Motor neuron (in vitro differentiated cells): ENCODE data around the gene MYH2. TPM values are rescaled to one million over a fixed set of nuclear protein-coding genes. Genes with fewer than 3 reads are reported as not detected.

Experiments
- ATAC-seq, 8 experiments: fragments of 200-7000 bp; cut with Tn5 transposase; replicated peaks in 6 of 8; 2 replicates each; pipeline ENCODE4 v1.8.0; 2021; ENCODE audit warnings: mild to moderate bottlenecking in 8 of 8, moderate library complexity in 8 of 8
- H3K27ac ChIP-seq, 2 donors: fragments of 250-450 bp; sonication (Bioruptor Pico); 2 replicates each; pipeline ENCODE4 v1.9.0; 2021; ENCODE audit warnings: antibody characterized with exemption in 2 of 2, mild to moderate bottlenecking in 2 of 2, moderate library complexity in 1 of 2
- H3K4me1 ChIP-seq, 2 donors: fragments of 250-450 bp; sonication (Bioruptor Pico); replicated peaks in 1 of 2; 2 replicates each; pipeline ENCODE4 v1.6.1; 2021; ENCODE audit warnings: antibody characterized with exemption in 2 of 2, mild to moderate bottlenecking in 2 of 2, moderate library complexity in 1 of 2
- H3K4me3 ChIP-seq, 5 donors: fragments of 250-450 bp; sonication (Bioruptor Pico); 2 replicates each; pipeline ENCODE4 v1.9.0; 2021; ENCODE audit warnings: antibody characterized with exemption in 5 of 5, mild to moderate bottlenecking in 5 of 5, moderate library complexity in 4 of 5
- WGBS, 10 experiments: fragments of 450-650 bp; shearing (Covaris generic); methylation state at CpG; one replicate each; pipeline ENCODE4 v1.0.0; 2022; 5-methylcytosine and 5-hydroxymethylcytosine counted together
- in situ Hi-C, 9 experiments: fragments of 400-800 bp; cut with MboI; loops; one replicate each; pipeline ENCODE4 v1.15.0; 2021; ENCODE audit warnings: low sequenced_read_pairs in 9 of 9, low pct_unique_long_range_greater_than_20kb in 2 of 9; ENCODE audit not compliant: unreplicated experiment in 9 of 9
- total RNA-seq, 8 experiments: library from RNA; unstranded; fragments of 300-600 nt; gene quantifications; 2 replicates each; pipeline versions ENCODE4 v1.2.3 to v1.2.4, GENCODE V29; 2022

The MYH2 gene
- total RNA-seq, 8 experiments from 2014 or later: 0.05 to 0.29 (median 0.09) TPM; not detected in 4

DNA sequence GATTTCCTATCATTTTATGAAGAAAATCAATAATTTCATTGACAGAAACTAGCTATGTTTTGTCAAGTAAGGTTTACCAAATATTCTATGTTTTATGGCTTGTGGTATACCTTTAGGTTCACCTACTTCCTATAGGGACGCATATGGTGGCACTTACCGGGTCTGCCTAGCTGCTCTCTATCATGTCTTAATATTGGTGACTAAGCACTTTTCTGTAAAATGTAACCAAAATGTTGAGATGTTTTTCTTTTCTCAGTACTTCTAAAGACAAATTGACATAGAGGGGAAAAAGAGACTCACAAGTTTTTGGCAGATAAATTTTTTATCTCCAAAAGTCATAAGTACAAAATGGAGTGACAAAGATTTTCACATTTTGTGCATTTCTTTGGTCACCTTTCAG is 57.5 kb downstream of the MYH2 start:
- H3K4me1 ChIP-seq: no peaks in the 10 kb centered on the region
- no peak overlapping the region for H3K4me3 ChIP-seq
- ATAC-seq: no peak
- H3K27ac ChIP-seq: no peak overlapping the region
- 60 to 100% (median 96%) methylated on average over 1 to 2 of the region's 2 CpGs; no CpG with 5 or more reads in 1 of the 10 experiments for WGBS, 10 experiments
- in situ Hi-C loops: no loop called here

DNA sequence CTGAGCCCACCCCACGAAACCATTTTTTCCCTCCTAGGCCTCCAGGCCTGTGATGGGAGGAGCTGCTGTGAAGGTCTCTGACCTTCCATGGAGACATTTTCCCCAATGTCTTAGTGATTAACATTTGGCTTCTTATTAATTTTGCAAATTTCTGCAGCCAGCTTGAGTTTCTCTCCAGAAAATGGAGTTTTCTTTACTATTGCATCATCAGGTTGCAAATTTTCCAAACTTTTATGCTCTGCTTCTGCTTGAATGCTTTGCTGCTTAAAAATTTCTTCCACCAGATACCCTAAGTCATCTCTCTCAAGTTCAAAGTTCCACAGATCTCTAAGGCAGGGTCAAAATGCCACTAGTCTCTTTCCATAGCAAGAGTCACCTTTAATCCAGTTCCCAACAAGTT is 67.2 kb downstream of the MYH2 start:
- in situ Hi-C loops: no loop called here
- Histone ChIP-seq H3K4me3 (no peak overlapping the region), H3K27ac (no peak overlapping the region), H3K4me1 (no peaks in the 10 kb centered on the region)
- no peak for ATAC-seq
- 0 to 71% (median 63%) methylated on average over 1 of the region's 1 CpG; no CpG with 5 or more reads in 7 of the 10 experiments for WGBS, 10 experiments

DNA sequence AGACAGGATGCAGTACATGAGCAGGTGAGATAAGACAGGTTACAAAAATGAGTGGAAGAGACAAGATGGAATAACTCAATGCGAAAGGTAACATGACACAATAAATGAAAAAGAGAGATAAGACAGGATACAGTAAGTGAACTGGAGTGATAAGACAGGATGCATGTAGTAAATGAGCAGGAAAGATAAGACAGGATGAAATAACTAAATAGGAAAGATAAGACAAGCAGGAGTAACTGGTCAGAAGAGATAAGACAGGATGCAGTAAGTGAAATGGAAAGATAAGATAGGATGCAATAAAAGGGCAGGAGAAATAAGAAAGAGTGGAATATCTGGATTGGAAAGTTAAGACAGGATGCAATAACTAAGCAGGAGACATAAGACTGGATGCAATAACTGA is 71.8 kb downstream of the MYH2 start:
- Histone ChIP-seq H3K4me1 (no peaks in the 10 kb centered on the region), H3K27ac (no peak overlapping the region), H3K4me3 (no peak overlapping the region)
- in situ Hi-C loops: no loop called here
- WGBS, 10 experiments: 14 to 100% (median 72%) methylated on average over 1 of the region's 1 CpG
- no peak for ATAC-seq

GRCh38 chr17:10474536-10474935 is 74.9 kb downstream of the MYH2 start:
- WGBS, 10 experiments: 18 to 100% (median 76%) methylated on average over 1 to 4 of the region's 4 CpGs; no CpG with 5 or more reads in 1 of the 10 experiments
- no peak for ATAC-seq
- H3K27ac ChIP-seq: no peak overlapping the region
- no peak overlapping the region for H3K4me3 ChIP-seq
- H3K4me1 ChIP-seq: no peaks in the 10 kb centered on the region
- in situ Hi-C loops: no loop called here

DNA sequence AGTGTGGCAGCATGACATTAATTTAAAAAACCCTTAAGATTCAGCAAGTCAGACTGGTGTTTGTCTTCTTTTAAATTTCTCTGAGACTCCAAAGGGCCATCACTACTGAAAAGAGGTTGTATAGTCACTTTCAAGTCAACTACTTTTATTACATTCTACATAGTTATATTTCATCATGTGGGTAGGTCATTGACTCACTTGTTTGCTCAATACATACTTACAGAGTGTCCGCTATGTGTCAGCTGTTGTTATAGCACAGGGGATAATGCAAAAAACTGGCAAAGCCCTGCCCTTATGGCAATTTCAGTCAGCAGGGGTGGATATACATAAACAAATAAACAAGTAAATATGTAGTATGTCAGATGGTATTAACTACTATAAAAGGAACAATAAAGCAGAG is 77.6 kb downstream of the MYH2 start:
- in situ Hi-C loops: no loop called here
- peak in 1 of 8 experiments; percentile 45 for ATAC-seq
- Histone ChIP-seq H3K27ac (no peak overlapping the region), H3K4me1 (no peaks in the 10 kb centered on the region), H3K4me3 (no peak overlapping the region)
- WGBS, 10 experiments: 20 to 100% (median 88%) methylated on average over 1 of the region's 1 CpG; no CpG with 5 or more reads in 5 of the 10 experiments

Other genes starting within 250 kb of the MYH2 start
- under 1 TPM in 1 of 8 experiments, not detected in 7; 0.09 TPM for gene MYH13, start 176.7 kb downstream of the MYH2 start, total RNA-seq
- under 1 TPM in 3 of 8 experiments, not detected in 5; under 0.01 to 0.19 (median 0.17) TPM for gene MYH8, start 127.7 kb downstream of the MYH2 start, total RNA-seq
- gene MYH4, start 80.1 kb downstream of the MYH2 start, total RNA-seq: under 1 TPM in 1 of 8 experiments, not detected in 7; 0.05 TPM
- under 1 TPM in 2 of 8 experiments, not detected in 6; 0.04 to 0.09 TPM for gene MYH1, start 31.1 kb downstream of the MYH2 start, total RNA-seq
- 1 to 10 TPM in 7 of 8 experiments, under 1 TPM in 1; 0.94 to 4.2 (median 1.6) TPM for gene MYH3, start 107.7 kb upstream of the MYH2 start, total RNA-seq
- gene SCO1, start 147.9 kb upstream of the MYH2 start, total RNA-seq: 10 to 100 TPM; 15.0 to 45.2 (median 20.9) TPM
- 10 to 100 TPM; 10.0 to 18.5 (median 16.6) TPM for gene ADPRM, start 147.9 kb upstream of the MYH2 start, total RNA-seq
- 10 to 100 TPM in 2 of 8 experiments, 1 to 10 TPM in 6; 1.1 to 18.7 (median 1.9) TPM for gene TMEM220, start 180.4 kb upstream of the MYH2 start, total RNA-seq